Sigmoid colon (tissue), 4 donors: ENCODE results near the gene CHID1.

Experiments
- EP300 ChIP-seq, 4 donors: sonication (generic); formaldehyde crosslinking; IDR thresholded peaks; one replicate each; pipeline ENCODE4 v1.6.1; 2017; ENCODE audit warnings: antibody characterized with exemption in 4 of 4
- POLR2A ChIP-seq, 2 donors: fragments of 450-650 bp; IDR thresholded peaks; one replicate each; pipeline ENCODE4 v1.6.1; 2016; ENCODE audit warnings: antibody characterized with exemption in 2 of 2, mild to moderate bottlenecking in 2 of 2, moderate library complexity in 2 of 2
- POLR2AphosphoS5 ChIP-seq, 4 donors: sonication (generic); formaldehyde crosslinking; IDR thresholded peaks; one replicate each; pipeline ENCODE4 v1.6.1; 2017; ENCODE audit warnings: antibody characterized with exemption in 4 of 4
- TF ChIP-seq, protein P1 (sequence below), 4 experiments: fragments of 450-650 bp in 3 of 4; fragments of 200-600 bp in 1 of 4; IDR thresholded peaks; one replicate each; pipeline ENCODE4 v1.5.1; 2016 to 2019; ENCODE audit warnings: antibody characterized with exemption in 4 of 4, mild to moderate bottlenecking in 3 of 4, moderate library complexity in 2 of 4

DNA sequence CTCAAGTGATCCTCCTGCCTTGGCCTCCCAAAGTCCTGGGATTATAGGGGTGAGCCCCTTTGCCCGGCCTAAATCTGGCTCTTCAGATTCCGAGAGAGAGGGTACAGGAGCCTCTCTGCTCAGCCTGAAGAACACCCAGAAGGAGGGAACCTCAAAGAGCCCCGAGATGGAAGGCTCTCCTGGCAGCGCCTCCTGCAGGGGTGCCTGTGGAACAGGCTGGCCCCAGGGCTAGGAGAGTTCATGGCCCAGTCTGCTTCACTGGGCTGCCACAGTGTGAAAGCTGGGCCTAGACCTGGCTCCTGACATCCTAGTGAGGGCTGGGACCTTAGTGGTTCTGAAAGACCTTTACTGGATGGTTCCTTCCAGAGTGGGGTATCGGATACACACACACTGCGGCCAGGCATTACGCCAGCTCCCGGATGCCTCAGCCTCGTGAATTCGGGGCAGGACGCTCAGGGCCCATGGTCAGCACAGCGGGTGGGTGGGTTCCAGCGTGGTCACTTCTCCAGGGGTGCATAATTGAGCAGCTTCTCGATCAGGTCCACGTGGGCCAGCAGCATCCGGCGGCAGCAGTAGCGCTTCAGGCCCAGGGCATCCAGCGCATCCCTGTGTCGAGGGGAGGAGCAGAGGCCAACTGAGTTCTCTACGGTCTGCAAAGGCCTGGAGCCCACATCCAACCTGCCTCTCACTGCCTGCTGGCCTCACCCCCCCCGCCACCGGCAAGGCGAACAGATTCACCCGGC lies 70.6 kb downstream of the CHID1 start:
- TF ChIP-seq, protein P1, sequence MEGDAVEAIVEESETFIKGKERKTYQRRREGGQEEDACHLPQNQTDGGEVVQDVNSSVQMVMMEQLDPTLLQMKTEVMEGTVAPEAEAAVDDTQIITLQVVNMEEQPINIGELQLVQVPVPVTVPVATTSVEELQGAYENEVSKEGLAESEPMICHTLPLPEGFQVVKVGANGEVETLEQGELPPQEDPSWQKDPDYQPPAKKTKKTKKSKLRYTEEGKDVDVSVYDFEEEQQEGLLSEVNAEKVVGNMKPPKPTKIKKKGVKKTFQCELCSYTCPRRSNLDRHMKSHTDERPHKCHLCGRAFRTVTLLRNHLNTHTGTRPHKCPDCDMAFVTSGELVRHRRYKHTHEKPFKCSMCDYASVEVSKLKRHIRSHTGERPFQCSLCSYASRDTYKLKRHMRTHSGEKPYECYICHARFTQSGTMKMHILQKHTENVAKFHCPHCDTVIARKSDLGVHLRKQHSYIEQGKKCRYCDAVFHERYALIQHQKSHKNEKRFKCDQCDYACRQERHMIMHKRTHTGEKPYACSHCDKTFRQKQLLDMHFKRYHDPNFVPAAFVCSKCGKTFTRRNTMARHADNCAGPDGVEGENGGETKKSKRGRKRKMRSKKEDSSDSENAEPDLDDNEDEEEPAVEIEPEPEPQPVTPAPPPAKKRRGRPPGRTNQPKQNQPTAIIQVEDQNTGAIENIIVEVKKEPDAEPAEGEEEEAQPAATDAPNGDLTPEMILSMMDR (IDR thresholded peaks at IDR 0.05) = no peak
- TF ChIP-seq POLR2A (IDR thresholded peaks at IDR 0.05) = no peak
- TF ChIP-seq EP300 (IDR thresholded peaks at IDR 0.05) = no peak
- TF ChIP-seq POLR2AphosphoS5 (IDR thresholded peaks at IDR 0.05) = no peak
